ENCODE measurements around the gene ZBTB32.
A peak's percentile ranks its signal among the peaks of the same experiment; 100 is the strongest.
"Not testable (repeated sequence)": the region's sequence is repeated elsewhere in the genome, so short reads cannot be mapped to it uniquely, and the experiment has no call there.

Gene ZBTB32, protein sequence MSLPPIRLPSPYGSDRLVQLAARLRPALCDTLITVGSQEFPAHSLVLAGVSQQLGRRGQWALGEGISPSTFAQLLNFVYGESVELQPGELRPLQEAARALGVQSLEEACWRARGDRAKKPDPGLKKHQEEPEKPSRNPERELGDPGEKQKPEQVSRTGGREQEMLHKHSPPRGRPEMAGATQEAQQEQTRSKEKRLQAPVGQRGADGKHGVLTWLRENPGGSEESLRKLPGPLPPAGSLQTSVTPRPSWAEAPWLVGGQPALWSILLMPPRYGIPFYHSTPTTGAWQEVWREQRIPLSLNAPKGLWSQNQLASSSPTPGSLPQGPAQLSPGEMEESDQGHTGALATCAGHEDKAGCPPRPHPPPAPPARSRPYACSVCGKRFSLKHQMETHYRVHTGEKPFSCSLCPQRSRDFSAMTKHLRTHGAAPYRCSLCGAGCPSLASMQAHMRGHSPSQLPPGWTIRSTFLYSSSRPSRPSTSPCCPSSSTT

GRCh38 chr19:35704218-35704617 is at the start of gene ZBTB32:
TSS of gene ZBTB32 (plus strand) at chr19:35704558. CDS start at chr19:35714627, 10,069 bp downstream.
- no peak within 1 kb of the TSS for H3K4me3 ChIP-seq (ENCODE audit: low read length)
- no peaks in the 10 kb centered on the region for H4K20me1 ChIP-seq (ENCODE audit: control insufficient read depth, insufficient read depth, low read depth, low read length)
- no peaks in the 10 kb centered on the region for H3K9me2 ChIP-seq (replicated peaks; ENCODE audit: control insufficient read depth, low read length)
- no peaks in the 10 kb centered on the region for H3F3A ChIP-seq (ENCODE audit: control insufficient read depth, insufficient read depth)
- peak within 1 kb of the TSS; percentile 96; the same call in 1 of the 2 replicates for H3K4me2 ChIP-seq (ENCODE audit: low read length)
- no peak for TF ChIP-seq EZH2phosphoT487 (IDR thresholded peaks at IDR 0.05; ENCODE audit: borderline replicate concordance, low read length)
- TF ChIP-seq CTCF (IDR thresholded peaks at IDR 0.05; ENCODE audit: low read depth, low read length, poor library complexity, severe bottlenecking) = no peak
- H3K27me3 ChIP-seq (ENCODE audit: control insufficient read depth, low read length) = peaks cover 6% of the 10 kb centered on the region; the same call in 1 of the 2 replicates
- H3K4me1 ChIP-seq (ENCODE audit: control insufficient read depth, low read length) = peaks cover 5% of the 10 kb centered on the region
- no peaks in the 10 kb centered on the region for H3K9me3 ChIP-seq (ENCODE audit: control insufficient read depth, insufficient read depth, low read length)
- no peaks in the 10 kb centered on the region for H3K36me3 ChIP-seq (ENCODE audit: control insufficient read depth, low read length)
- no peak within 1 kb of the TSS for H3K27ac ChIP-seq (ENCODE audit: low read depth, low read length)
- H3K79me2 ChIP-seq (ENCODE audit: control insufficient read depth, low read length) = no peaks in the 10 kb centered on the region

DNA sequence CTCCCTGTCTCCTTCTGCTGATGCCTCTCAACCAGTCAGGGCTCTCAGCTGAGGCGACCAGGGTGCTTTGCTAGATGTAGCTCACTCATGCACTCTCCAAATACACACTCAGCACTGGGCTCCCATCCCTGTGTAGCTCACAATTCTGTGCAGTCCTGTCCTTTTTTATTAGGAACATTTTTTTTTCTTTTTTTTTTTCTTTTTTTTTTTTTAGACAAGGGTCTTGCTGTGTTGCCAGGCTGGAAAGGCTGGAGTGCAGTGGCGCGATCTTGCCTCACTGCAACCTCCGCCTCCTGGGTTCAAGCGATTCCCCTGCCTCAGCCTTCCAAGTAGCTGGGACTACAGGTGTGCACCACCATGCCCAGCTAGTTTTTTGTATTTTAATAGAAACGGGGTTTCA is 49.5 kb upstream of the ZBTB32 start:
- H3K36me3 ChIP-seq (ENCODE audit: control insufficient read depth, low read length) = peaks cover 60% of the 10 kb centered on the region
- not testable (repeated sequence) for H3K9me2 ChIP-seq (replicated peaks; ENCODE audit: control insufficient read depth, low read length); H3K4me3 ChIP-seq (ENCODE audit: low read length); H3K9me3 ChIP-seq (ENCODE audit: control insufficient read depth, insufficient read depth, low read length); H3K27ac ChIP-seq (ENCODE audit: low read depth, low read length); H4K20me1 ChIP-seq (ENCODE audit: control insufficient read depth, insufficient read depth, low read depth, low read length); H3K27me3 ChIP-seq (ENCODE audit: control insufficient read depth, low read length); H3K4me1 ChIP-seq (ENCODE audit: control insufficient read depth, low read length); H3F3A ChIP-seq (ENCODE audit: control insufficient read depth, insufficient read depth); H3K4me2 ChIP-seq (ENCODE audit: low read length)
- peaks cover 17% of the 10 kb centered on the region for H3K79me2 ChIP-seq (ENCODE audit: control insufficient read depth, low read length)

DNA sequence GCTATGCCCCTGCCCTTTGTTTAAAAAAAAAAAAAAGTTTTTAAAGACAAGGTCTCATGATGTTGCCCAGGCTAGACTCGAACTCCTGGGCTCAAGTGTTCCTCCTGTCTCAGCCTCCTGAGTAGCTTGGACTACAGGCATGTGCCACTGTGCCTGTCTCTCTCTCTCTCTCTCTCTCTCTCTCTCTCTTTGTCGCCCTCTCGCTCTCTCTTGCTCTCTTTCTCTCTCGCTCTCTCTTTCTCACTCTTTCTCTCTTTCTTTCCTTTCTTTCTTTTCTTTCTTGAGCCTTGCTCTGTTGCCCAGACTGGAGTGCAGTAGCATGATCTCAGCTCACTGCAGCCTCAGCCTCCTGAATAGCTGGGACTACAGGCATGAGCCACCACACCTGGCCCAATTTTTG is 48.8 kb upstream of the ZBTB32 start:
- Histone ChIP-seq H3K27ac (ENCODE audit: low read depth, low read length) (no peak overlapping the region), H3K4me2 (ENCODE audit: low read length) (no peak overlapping the region), H4K20me1 (ENCODE audit: control insufficient read depth, insufficient read depth, low read depth, low read length) (no peaks in the 10 kb centered on the region), H3K9me2 (replicated peaks; ENCODE audit: control insufficient read depth, low read length) (no peaks in the 10 kb centered on the region), H3K79me2 (ENCODE audit: control insufficient read depth, low read length) (peaks cover 10% of the 10 kb centered on the region), H3K27me3 (ENCODE audit: control insufficient read depth, low read length) (no peaks in the 10 kb centered on the region), H3K9me3 (ENCODE audit: control insufficient read depth, insufficient read depth, low read length) (no peaks in the 10 kb centered on the region), H3K4me3 (ENCODE audit: low read length) (no peak overlapping the region), H3K36me3 (ENCODE audit: control insufficient read depth, low read length) (peaks cover 53% of the 10 kb centered on the region), H3F3A (ENCODE audit: control insufficient read depth, insufficient read depth) (no peaks in the 10 kb centered on the region), H3K4me1 (ENCODE audit: control insufficient read depth, low read length) (no peaks in the 10 kb centered on the region)
- no peak for TF ChIP-seq EZH2phosphoT487 (IDR thresholded peaks at IDR 0.05; ENCODE audit: borderline replicate concordance, low read length)
- TF ChIP-seq CTCF (IDR thresholded peaks at IDR 0.05; ENCODE audit: low read depth, low read length, poor library complexity, severe bottlenecking) = no peak

DNA sequence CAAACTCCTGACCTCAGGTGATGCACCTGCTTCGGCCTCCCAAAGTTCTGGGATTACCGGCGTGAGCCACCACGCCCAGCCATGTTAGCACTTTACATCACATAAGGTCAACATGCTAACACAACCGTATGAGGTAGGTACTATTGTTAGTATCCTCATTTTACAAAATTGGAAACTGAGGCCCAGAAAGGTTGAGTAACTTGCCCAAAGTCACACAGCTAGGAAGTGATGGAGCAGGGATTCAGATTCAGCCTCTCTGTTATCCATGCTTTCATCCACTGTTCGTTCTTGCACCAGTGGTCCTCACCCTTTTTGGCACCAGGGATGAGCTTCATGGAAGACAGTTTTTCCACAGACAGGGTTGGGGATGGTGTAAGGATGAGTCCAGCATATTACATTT is 47.7 kb upstream of the ZBTB32 start:
- TF ChIP-seq EZH2phosphoT487 (IDR thresholded peaks at IDR 0.05; ENCODE audit: borderline replicate concordance, low read length) (no peak), CTCF (IDR thresholded peaks at IDR 0.05; ENCODE audit: low read depth, low read length, poor library complexity, severe bottlenecking) (no peak)
- Histone ChIP-seq H3K9me2 (replicated peaks; ENCODE audit: control insufficient read depth, low read length) (no peaks in the 10 kb centered on the region), H3K4me3 (ENCODE audit: low read length) (no peak overlapping the region), H3K79me2 (ENCODE audit: control insufficient read depth, low read length) (peaks cover under 1% of the 10 kb centered on the region; the same call in 1 of the 2 replicates), H3F3A (ENCODE audit: control insufficient read depth, insufficient read depth) (no peaks in the 10 kb centered on the region), H3K4me1 (ENCODE audit: control insufficient read depth, low read length) (no peaks in the 10 kb centered on the region), H3K27me3 (ENCODE audit: control insufficient read depth, low read length) (no peaks in the 10 kb centered on the region), H4K20me1 (ENCODE audit: control insufficient read depth, insufficient read depth, low read depth, low read length) (no peaks in the 10 kb centered on the region), H3K36me3 (ENCODE audit: control insufficient read depth, low read length) (peaks cover 45% of the 10 kb centered on the region), H3K9me3 (ENCODE audit: control insufficient read depth, insufficient read depth, low read length) (no peaks in the 10 kb centered on the region), H3K4me2 (ENCODE audit: low read length) (no peak overlapping the region), H3K27ac (ENCODE audit: low read depth, low read length) (no peak overlapping the region)
